Vagina (tissue), 2 donors: ENCODE results near the gene TMEM208.

Source experiments
- POLR2A ChIP-seq, 2 donors: fragments of 450-650 bp; IDR thresholded peaks; one replicate each; pipeline ENCODE4 v1.6.1; 2017; ENCODE audit warnings: antibody characterized with exemption in 2 of 2, mild to moderate bottlenecking in 2 of 2, moderate library complexity in 2 of 2
- TF ChIP-seq, protein P1 (sequence below), 3 experiments: fragments of 450-650 bp in 2 of 3; fragments of 200-600 bp in 1 of 3; sonication (generic) in 1 of 3; IDR thresholded peaks; one replicate each; pipeline ENCODE4 v1.5.1; 2017 to 2019; ENCODE audit warnings: antibody characterized with exemption in 3 of 3, mild to moderate bottlenecking in 2 of 3, moderate library complexity in 2 of 3

DNA sequence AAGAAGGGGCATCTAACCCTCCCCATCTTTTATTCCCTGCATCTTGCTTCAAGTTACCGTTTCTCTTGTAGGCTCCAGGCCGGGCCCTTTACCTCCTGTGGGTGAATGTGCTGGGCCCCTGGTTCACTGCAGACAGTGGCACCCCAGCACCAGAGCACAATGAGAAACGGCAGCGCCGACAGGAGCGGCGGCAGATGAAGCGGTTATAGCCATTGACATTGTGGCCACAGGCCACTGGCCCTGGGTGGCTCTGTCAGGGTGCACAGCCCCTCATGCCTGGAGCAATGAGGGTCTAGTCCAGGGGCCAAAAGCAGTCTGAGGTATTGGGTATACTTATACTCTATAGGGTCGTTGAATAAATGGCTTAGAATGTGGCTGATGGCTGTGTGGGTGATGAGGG, 2.0 kb downstream of the TMEM208 start:
- TF ChIP-seq, protein P1, sequence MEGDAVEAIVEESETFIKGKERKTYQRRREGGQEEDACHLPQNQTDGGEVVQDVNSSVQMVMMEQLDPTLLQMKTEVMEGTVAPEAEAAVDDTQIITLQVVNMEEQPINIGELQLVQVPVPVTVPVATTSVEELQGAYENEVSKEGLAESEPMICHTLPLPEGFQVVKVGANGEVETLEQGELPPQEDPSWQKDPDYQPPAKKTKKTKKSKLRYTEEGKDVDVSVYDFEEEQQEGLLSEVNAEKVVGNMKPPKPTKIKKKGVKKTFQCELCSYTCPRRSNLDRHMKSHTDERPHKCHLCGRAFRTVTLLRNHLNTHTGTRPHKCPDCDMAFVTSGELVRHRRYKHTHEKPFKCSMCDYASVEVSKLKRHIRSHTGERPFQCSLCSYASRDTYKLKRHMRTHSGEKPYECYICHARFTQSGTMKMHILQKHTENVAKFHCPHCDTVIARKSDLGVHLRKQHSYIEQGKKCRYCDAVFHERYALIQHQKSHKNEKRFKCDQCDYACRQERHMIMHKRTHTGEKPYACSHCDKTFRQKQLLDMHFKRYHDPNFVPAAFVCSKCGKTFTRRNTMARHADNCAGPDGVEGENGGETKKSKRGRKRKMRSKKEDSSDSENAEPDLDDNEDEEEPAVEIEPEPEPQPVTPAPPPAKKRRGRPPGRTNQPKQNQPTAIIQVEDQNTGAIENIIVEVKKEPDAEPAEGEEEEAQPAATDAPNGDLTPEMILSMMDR (IDR thresholded peaks at IDR 0.05) = no peak
- no peak for TF ChIP-seq POLR2A (IDR thresholded peaks at IDR 0.05)
